NCI-H1417 treated with DMSO at 0.1 percent for 48 hours (cell line): Measurements from ENCODE around the gene CTIF.

Source experiments
- DNase-seq: peaks from one replicate; lab custom pipeline; 2025; lab: John Stamatoyannopoulos, UW

CTIF gene

DNA sequence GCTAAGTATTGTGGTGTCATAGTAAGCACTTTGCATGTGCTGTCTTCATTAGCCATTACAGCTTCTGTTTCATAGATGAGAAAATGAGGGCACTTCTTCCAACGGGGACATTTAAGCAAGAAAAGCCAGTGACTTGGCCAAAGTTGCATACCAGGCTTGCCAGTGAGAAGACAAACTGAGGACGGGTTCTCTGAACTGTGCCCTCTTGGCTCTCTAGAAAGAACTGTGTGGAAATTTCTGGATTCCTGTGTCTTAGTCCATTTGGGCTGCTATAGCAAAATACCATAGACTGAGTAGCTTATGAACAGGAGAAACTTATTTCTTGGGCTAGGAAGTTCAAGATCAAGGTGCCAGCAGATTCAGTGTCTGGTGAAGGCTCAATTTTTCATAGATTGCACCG lies 13.3 kb downstream of the CTIF start:
- no peak for DNase-seq

DNA sequence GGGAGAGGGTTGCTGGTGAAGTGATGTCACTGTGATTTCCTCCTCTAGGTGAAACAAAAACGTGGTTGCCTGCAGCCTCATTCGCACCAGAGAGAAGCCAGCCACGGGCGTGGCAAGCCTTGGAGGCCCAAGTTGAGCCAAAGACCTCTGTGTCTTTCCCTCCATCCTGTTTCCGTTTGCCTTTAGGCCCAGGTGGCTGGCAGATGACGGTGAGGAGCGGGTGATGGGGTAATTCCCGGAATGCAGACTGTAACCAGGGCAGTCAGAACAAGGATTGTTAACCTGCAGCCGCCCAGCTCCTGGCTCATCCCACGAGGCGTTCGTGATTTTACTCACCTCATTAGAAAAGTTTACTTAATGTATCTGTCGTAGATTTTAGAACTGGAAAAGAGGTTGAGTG lies 14.4 kb downstream of the CTIF start:
- no peak for DNase-seq

DNA sequence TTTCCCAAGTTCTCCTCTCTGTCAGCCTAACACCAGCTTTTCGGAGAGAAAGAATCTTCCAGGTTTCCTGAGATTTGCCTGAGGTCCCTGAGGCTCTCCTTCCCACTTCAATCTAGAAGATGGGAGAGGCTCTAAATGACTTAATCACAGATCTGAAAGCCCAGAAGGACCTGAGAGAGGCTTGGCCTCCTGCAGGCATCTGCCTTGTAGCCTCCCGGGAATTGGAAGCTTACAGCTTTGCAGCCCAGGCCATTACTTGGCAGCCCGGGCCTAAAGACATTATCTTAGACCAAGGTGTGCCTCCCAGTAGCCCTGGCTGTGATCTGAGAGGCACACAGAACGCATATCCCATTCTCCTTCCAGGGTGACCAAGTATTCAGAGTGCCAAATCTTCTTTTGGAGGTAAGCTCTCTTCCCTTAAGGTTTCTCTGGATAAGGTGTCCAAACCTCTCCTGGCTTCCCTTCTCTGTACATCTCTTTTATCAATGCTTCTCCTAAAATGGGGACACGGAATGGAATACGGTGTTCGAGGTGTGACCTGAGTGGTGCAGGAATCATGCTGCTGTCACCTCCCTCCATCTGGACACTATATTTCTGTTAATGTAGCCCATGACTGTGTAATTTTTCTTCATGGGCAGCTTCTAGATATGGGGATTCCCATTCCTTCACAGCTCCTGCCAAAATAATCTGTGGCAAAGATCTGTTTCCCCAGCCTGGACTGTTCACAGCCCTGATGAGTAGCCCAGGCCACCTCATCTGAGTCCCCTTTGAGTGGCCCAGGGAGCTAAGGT lies 16.0 kb downstream of the CTIF start:
- no peak for DNase-seq

DNA sequence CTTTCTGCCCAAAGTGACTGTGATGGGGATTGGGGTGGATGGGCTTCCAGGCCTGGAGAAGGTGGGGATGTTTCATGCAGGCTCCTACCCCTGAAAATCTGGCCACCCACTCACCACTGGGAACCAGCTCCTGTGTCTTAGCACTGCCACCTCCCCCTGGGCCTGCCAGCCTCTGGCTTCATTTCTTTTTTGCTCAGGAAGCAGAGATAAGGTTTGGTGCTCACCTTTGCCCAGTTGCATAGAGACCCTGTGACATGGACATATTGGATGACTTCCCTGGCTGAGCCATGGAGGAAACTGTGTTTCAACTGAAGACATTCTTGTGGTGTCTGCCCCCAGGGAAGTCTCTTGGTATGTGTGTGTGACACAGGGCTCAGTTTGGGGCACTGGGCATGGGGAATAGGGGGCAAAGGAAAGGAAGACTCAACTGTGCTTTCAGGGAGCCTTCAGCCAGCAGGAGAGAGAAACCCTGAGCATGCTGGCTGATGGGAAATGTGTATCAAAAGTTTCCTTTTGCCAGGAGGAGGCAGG lies 16.7 kb downstream of the CTIF start:
- DNase-seq: no peak

DNA sequence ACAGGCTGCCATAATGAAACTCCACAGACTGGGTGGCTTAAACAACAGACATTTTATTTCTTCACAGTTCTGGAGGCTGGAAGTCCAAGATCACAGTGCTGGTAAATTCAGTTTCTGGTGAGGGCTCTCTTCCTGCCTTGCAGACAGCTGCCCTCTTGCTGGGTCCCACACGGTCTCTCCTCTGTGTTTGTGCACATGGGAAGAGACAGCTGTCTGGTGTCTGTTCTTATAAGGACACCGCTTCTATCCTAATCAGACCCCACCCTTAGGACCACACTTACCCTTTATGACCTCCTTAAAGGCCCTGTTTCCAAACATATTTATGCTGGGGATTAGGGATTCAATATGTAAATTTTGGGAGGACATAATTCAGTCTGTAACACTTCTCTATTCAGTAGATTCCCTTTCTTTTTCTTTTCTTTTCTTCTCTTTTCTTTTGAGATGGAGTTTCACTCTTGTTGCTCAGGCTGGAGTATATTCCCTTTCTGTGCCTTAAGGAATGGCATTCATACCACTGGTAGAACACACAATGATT lies 18.9 kb downstream of the CTIF start:
- DNase-seq: no peak

DNA sequence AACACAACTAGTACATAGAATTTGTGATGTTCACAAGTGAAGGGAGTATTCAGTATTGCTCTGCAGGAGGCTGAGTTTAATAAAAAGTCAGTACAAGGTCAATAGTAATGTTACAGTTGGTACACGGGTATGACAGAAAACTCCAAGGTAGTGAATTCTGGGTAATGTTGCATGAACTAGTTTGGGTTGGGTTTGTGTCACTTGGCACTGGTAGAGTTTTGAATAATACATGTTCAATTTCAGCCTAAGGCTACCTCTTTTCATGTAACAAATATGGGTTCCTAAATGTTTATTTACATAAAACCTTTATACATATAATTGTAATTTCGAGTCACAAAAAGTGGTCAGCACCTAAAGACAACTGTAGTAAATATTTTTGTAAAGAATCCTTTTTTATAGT lies 19.4 kb downstream of the CTIF start:
- no peak for DNase-seq

DNA sequence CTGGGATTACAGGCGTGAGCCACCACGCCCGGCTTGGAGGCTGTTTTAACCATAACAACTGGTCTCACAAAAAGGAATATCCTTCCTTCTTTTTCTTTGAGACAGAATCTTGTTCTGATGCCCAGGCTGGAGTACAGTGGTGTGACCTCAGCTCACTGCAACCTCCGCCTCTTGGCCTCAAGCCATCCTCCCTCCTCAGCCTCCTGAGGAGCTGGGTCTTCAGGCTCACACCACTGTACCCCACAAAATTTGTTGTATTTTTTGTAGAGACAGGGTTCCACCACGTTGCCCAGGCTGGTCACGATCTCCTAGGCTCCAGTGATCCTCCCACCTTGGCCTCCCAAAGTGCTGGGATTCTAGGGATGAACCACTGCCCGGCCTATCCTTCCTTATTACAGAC lies 21.7 kb downstream of the CTIF start:
- DNase-seq: no peak

DNA sequence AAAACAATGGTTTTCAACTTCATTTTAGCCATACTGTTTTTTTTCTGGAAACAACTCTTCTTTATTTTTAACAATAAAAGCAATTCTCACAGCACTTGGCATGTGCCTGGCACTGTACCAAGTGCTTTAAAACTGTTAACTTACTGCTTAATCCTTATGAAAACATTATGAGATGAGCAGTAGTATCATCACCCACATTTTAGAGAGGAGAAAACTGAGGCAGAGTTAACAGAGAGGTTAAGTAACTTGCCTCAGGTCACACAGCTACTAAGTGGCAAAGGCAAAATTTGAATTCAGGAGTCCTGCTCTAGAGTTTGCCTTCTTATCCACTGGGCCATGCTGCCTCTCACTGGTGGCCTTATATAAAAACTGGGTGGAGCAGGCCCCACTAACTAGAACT lies 23.2 kb downstream of the CTIF start:
- DNase-seq: no peak

DNA sequence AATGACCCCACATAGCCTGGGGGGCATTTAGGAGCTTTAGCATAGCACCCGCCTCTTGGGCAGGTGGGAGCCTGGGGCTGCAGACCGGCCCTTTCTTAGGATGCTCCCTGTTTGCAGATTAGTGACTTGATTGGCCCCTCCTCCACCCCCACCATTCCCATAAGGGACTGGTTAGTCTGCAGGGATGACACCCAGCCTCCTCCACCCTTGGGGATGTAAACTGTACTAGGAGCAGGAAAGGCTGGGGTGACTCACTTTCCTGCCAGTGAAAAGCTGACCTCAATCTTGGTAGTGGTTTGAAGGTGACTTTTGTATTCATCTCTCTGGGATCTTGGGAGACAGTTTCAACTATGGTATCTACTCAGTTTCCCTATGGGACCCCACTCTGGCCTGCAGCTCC lies 24.2 kb downstream of the CTIF start:
- DNase-seq: no peak

DNA sequence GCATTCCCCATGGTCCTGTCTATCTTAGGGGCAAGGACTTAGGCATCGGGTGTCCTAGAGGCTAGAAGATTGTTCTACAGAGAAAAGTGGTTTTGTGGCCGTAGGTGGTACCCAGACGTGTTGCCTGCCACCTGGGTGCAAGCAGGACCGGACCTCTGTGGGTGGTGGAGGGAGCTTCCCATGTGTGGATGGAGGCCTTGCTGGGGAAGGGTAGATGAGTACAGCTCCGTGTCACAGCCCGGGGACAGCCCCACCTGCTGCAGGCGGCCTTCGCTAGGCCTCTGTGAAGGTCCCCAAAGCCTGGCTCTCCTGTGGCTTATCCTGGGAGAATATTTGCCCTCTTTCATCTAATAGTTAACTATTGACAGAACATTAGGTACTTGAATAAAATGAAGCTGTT lies 25.3 kb downstream of the CTIF start:
- no peak for DNase-seq

DNA sequence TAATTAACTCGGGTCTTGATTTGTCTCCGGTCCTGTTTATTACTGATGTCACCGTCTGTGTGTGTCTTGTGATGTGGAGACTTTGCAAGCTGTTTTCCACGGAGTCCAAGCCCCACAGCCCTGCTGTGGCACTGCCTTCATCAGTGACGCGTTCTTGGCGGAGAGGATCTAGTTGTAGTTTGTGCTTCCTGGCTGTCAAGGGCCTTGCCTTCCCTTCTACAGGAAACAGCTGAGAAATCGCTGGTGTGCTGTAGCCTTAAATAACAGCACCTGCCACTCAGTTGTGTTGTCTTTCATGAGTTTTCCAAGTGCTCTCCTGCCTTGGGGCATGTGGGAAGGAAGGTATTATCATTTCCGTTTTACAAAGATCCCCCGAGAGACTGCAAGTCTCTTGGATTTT lies 26.3 kb downstream of the CTIF start:
- DNase-seq: no peak

DNA sequence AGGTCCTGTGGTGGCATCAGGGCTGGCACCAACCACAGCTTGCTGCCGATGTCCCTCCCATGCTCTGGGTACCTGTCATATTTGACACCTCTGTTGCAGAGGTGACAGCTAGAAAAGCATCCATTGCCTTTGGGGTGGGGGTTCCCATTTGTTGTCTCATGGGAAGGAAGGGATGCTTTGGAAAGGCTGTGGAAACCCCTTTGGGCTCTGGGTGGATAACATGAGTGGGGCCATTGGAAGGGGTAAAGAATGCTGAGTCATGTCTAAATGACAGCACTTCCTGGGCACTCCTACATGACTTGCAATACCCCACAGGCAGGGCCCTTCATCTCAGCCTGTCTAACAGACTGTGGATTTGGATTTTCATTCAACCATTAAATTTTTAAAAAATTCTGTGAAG lies 27.8 kb downstream of the CTIF start:
- DNase-seq: no peak

DNA sequence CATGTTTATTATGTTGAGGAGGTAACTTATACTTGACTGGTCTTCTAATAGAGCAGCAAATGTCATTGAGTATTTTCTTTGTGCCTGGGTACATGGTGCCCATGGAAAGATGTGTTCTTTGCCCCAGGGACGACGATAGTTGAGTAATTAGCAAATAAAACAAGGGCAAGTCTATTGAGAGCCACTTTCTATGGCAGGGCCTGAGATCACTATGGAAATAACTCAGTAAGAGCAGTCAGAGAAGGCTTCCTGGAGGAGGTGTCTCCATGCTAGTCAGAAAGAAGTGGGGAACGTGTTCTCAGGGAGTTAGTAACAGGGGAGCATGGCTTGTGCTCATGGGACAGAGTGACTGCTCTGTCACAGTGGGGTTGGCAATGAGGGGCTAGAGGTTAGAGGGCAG lies 28.6 kb downstream of the CTIF start:
- DNase-seq: no peak

DNA sequence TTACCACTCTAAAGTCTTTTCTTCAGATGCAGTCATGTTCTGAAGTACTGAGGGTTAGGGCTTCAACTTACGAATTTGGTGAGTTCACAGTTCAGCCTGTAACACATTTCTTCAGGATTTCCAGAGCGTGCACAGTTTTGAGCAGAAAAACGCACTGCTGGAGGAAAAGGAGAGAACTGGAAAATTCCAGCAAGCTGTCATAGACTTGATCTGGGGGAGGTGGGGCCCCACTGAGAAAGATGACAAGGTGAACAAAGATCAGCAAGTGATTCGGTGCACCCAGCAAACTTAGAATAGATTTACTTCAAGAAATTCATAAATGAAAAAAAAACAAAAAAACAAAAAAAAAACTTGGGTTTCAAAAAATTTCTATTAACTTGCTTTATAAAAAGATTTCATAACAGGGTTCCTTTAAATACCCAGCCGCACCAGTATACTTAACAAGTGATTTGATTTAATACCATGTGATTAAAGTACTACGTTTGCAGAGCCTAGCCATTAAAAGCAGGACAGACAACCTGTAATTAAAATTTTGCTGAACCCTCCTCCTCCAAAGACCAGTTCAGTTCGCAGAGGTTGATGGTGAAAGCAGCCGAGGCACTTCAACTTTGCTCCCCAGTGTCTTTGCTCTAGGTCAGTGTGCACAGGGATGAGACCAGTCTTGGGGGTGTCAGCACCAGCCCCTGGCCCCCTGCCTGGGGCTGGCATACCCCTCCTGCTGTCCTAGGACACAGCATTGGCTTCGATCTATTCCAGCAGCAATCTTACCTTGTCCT lies 30.5 kb downstream of the CTIF start:
- peak; percentile 91 for DNase-seq

DNA sequence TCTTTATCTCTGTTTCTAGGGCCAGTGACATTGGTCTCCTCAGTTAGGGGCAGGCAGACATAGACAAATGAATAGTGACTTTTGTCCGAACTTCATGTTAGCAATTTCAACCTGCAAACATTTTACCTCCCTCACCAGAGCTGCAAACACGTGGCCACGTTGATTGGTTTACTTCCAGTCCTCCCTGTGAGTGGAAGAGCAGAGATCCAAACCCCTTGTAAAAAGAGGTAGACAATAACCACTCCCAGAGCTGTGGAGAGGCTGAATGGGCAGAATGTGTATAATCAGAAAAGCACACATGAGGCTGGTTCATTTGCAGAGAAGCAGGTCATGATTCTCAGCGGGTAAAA lies 31.1 kb downstream of the CTIF start:
- DNase-seq: no peak

DNA sequence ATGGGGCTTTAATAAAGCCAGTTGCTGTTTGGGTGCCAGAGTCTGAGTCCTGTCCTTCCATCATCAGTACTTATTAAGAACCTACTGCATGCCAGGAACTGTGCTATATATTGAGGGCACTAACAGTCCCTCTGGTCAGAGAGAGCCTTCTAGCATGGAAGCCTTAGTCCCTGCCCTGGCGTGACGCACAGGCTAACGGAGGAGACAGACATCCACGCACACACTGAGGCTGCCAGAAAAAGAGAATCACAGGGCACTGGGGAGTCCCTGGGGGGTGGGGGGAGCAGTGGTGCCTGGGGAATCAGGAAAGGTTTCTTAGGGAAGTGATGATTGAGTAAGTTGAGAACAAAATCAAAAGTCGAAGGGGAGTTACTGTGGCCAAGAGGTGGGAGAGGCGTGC lies 31.5 kb downstream of the CTIF start:
- DNase-seq: no peak

DNA sequence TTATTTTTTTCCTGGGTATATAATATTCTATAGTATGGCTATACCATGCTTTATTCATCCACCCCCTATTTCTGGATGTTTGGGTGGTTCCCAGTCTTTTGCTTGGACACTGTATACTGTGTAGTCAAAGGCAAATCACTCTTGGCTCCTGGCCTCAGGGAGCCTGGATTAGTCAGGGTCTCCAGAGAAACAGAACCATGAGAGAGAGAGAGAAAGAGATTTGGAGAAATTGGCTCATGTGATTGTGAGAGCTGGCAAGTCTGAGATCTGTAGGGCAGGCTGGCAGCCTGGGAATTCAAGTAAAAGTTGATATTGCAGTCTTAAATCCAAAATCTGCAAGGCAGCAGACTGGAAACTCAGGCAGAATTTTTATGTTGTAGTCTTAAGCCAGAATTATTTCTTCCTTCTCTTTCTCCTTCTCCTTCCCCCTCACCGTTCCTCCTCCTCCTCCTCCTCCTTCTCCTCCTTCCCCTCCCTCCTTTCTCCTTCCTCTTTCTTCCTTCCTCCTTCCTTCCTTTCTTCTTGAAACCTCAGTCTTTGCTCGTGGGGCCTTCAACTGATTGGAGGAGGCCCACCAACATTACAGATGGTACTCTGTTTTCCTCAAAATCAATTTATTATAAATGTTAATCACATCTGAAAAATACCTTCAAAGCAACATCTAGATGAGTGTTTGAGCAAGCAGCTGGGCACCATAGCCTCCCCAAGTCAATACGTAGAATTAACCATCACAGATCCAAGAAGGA lies 33.0 kb downstream of the CTIF start:
- DNase-seq: no peak

DNA sequence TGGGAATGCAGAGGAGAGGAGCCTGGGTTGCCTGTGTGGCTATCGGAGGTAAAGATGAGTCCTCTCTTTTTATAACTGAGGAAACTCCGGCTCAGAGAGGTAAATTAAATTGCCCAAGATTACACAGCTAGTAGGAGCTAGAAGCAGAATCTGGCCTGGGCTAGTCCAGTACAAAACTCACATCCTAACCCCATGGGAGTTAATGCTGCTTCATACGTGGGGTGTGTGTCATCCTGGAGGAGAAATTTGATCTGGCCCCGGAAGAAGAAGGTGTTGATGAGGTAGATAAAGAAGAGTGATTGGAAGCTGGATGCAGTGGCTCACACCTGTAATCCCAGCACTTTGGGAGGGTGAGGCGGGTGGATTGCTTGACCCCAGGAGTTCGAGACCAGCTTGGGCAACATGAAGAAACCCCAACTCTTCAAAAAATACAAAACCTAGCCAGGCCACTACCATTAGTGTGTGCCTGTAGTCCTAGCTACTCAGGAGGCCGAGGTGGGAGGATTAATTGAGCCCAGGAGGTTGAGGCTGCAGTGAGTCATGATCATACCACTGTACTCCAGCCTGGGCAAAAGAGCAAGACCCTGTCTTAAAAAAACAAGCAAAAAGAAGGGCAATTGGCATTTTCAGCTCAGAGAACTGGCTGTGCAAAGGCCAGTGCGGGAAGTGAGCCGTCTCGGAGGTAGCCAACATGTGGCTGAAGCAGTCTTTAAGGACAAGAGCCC lies 33.7 kb downstream of the CTIF start:
- DNase-seq: no peak

DNA sequence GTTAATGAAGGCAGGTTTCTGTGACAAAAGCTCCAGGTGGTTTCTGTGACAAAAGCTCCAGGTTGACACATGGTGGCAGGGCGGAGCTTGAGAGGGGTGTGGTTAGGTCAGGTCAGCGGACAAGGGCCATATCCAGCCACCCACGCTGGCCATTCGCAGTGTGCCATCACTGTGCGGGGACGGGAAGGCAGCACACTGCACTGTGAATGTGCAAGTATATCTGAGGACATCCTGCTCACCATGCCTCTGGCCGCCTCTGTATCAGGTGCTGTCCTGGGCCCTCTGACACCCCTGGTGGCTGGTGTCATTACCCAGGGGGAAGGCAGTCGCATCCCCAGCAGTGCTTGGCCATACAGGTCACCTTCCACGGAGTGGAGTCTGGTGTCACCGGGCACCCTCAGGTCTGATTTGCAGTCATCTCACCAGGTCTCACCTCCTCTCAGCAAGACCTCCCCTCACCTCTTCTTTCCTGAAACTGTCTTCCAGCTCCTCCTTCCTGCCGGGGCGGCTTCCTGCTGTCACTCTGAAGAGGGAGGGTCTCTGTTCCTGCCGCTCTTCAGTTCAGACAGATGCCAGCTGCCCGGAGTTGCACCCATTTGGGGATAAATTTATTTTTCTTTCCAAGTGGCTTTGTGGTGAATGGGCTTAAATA lies 34.9 kb downstream of the CTIF start:
- no peak for DNase-seq

DNA sequence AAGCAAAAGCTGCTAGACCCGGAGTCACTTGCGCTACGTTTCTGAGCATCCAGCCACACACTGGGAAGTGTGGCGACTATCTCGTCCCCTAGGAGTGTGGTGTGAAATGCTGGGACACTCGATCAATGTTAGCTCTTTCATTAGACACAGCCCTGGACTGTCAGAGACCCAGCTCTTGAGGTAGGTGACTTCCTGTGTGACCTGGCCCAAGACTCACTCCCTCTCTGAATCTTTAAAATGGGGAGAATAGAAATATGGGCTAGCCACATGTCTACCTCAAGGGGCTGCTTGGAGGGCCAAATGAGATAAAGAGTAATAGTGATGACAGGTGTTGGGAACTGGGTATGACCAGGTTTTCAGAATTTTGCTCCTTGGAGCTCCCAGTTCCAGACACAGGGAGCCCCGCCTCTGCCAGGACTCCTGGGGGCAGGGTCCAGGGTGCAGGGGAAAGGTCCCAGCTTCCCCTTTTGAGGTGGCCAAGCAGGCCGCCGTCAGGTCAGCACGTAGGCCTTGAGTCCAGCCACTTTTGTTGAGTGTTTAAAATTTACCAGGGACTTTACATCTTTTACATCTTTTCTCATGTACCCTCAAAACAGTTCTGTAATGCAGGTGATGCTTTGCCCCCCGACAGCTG lies 36.0 kb downstream of the CTIF start:
- no peak for DNase-seq

DNA sequence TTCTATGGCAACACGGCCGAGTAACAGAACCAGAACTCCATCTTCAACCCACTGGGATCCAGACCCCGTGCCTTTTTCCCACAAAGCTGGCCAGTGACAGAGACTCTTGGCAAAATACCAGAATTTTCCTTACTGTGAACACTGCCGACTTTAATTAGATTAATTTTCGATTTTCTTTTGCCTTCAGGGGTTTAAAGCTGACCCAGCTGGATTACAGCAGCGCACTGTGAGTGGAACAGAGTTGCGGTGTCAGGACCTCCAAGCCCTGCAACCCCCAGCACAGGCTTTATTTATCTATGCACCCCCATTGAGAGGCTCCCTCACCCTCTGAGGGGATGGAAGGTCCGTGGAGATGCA lies 36.4 kb downstream of the CTIF start:
- DNase-seq: no peak
